ENCODE measurements around the gene CLPTM1L.
"Not testable (repeated sequence)": the region's sequence is repeated elsewhere in the genome, so short reads cannot be mapped to it uniquely, and the experiment has no call there.

Gene CLPTM1L

GRCh38 chr5:1374679-1375055 is 29.8 kb upstream of the CLPTM1L start:
- DNase-seq = no peak
- TF ChIP-seq GATA1 (IDR thresholded peaks at IDR 0.05; ENCODE audit: low read depth, low read length) (no peak), POLR2A (IDR thresholded peaks at IDR 0.05; ENCODE audit: low read length) (no peak)

GRCh38 chr5:1374030-1374678 is 29.3 kb upstream of the CLPTM1L start:
- TF ChIP-seq GATA1 (IDR thresholded peaks at IDR 0.05; ENCODE audit: low read depth, low read length) (no peak), POLR2A (IDR thresholded peaks at IDR 0.05; ENCODE audit: low read length) (no peak)
- DNase-seq = no peak

GRCh38 chr5:1371972-1372342 is 27.1 kb upstream of the CLPTM1L start:
- DNase-seq = not testable (repeated sequence)

- no peak for DNase-seq
- TF ChIP-seq POLR2A (IDR thresholded peaks at IDR 0.05; ENCODE audit: low read length) = no peak
- TF ChIP-seq GATA1 (IDR thresholded peaks at IDR 0.05; ENCODE audit: low read depth, low read length) = no peak
Observed at GRCh38 chr5:1371218-1371971, 26.5 kb upstream of the CLPTM1L start.

- TF ChIP-seq GATA1 (IDR thresholded peaks at IDR 0.05; ENCODE audit: low read depth, low read length) = no peak
- DNase-seq = no peak
Observed at GRCh38 chr5:1370006-1370405, 25.1 kb upstream of the CLPTM1L start.

GRCh38 chr5:1368756-1369155 is 23.9 kb upstream of the CLPTM1L start:
- DNase-seq = no peak
- TF ChIP-seq GATA1 (IDR thresholded peaks at IDR 0.05; ENCODE audit: low read depth, low read length) (no peak), POLR2A (IDR thresholded peaks at IDR 0.05; ENCODE audit: low read length) (no peak)

- no peak for TF ChIP-seq GATA1 (IDR thresholded peaks at IDR 0.05; ENCODE audit: low read depth, low read length)
- TF ChIP-seq POLR2A (IDR thresholded peaks at IDR 0.05; ENCODE audit: low read length) = no peak
- no peak for DNase-seq
Observed at GRCh38 chr5:1368236-1368635, 23.3 kb upstream of the CLPTM1L start.

GRCh38 chr5:1367149-1367548 is 22.2 kb upstream of the CLPTM1L start:
- DNase-seq = no peak
- TF ChIP-seq POLR2A (IDR thresholded peaks at IDR 0.05; ENCODE audit: low read length) (no peak), GATA1 (IDR thresholded peaks at IDR 0.05; ENCODE audit: low read depth, low read length) (no peak)

- DNase-seq = no peak
- no peak for TF ChIP-seq GATA1 (IDR thresholded peaks at IDR 0.05; ENCODE audit: low read depth, low read length)
- no peak for TF ChIP-seq POLR2A (IDR thresholded peaks at IDR 0.05; ENCODE audit: low read length)
Observed at GRCh38 chr5:1366514-1366913, 21.6 kb upstream of the CLPTM1L start.

GRCh38 chr5:1364211-1364610 is 19.3 kb upstream of the CLPTM1L start:
- DNase-seq = no peak
- no peak for TF ChIP-seq POLR2A (IDR thresholded peaks at IDR 0.05; ENCODE audit: low read length)
- no peak for TF ChIP-seq GATA1 (IDR thresholded peaks at IDR 0.05; ENCODE audit: low read depth, low read length)

GRCh38 chr5:1363581-1363980 is 18.7 kb upstream of the CLPTM1L start:
- DNase-seq = no peak
- no peak for TF ChIP-seq GATA1 (IDR thresholded peaks at IDR 0.05; ENCODE audit: low read depth, low read length)
- TF ChIP-seq POLR2A (IDR thresholded peaks at IDR 0.05; ENCODE audit: low read length) = no peak

- TF ChIP-seq POLR2A (IDR thresholded peaks at IDR 0.05; ENCODE audit: low read length) (no peak), GATA1 (IDR thresholded peaks at IDR 0.05; ENCODE audit: low read depth, low read length) (no peak)
- DNase-seq = no peak
Observed at GRCh38 chr5:1363160-1363559, 18.3 kb upstream of the CLPTM1L start.

GRCh38 chr5:1362242-1363015 is 17.5 kb upstream of the CLPTM1L start:
- TF ChIP-seq GATA1 (IDR thresholded peaks at IDR 0.05; ENCODE audit: low read depth, low read length) (no peak), POLR2A (IDR thresholded peaks at IDR 0.05; ENCODE audit: low read length) (no peak)
- no peak for DNase-seq

- DNase-seq = no peak
- TF ChIP-seq GATA1 (IDR thresholded peaks at IDR 0.05; ENCODE audit: low read depth, low read length) (no peak), POLR2A (IDR thresholded peaks at IDR 0.05; ENCODE audit: low read length) (no peak)
Observed at GRCh38 chr5:1360861-1361260, 16.0 kb upstream of the CLPTM1L start.

GRCh38 chr5:1360367-1360766 is 15.5 kb upstream of the CLPTM1L start:
- DNase-seq = not testable (repeated sequence)
